ENCODE measurements around the gene DIAPH2.

The DIAPH2 gene

GRCh38 chrX:97310373-97310772 lies 625.7 kb downstream of the DIAPH2 start:
- TF ChIP-seq, protein P1, sequence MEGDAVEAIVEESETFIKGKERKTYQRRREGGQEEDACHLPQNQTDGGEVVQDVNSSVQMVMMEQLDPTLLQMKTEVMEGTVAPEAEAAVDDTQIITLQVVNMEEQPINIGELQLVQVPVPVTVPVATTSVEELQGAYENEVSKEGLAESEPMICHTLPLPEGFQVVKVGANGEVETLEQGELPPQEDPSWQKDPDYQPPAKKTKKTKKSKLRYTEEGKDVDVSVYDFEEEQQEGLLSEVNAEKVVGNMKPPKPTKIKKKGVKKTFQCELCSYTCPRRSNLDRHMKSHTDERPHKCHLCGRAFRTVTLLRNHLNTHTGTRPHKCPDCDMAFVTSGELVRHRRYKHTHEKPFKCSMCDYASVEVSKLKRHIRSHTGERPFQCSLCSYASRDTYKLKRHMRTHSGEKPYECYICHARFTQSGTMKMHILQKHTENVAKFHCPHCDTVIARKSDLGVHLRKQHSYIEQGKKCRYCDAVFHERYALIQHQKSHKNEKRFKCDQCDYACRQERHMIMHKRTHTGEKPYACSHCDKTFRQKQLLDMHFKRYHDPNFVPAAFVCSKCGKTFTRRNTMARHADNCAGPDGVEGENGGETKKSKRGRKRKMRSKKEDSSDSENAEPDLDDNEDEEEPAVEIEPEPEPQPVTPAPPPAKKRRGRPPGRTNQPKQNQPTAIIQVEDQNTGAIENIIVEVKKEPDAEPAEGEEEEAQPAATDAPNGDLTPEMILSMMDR (conservative IDR thresholded peaks at IDR 0.05; ENCODE audit: low read depth, low read length) = no peak
- DNase-seq (ENCODE audit: low read depth) = peak; percentile 22
- no peak overlapping the region for H3K4me3 ChIP-seq (ENCODE audit: low read length)

- no peak overlapping the region for H3K4me3 ChIP-seq (ENCODE audit: low read length)
- DNase-seq (ENCODE audit: low read depth) = no peak
- TF ChIP-seq, protein P1 (conservative IDR thresholded peaks at IDR 0.05; ENCODE audit: low read depth, low read length) = no peak
These were observed 626.6 kb downstream of the DIAPH2 start for GRCh38 chrX:97311066-97311778.

GRCh38 chrX:97314345-97314744 lies 629.7 kb downstream of the DIAPH2 start:
- H3K4me3 ChIP-seq (ENCODE audit: low read length) = no peak overlapping the region
- TF ChIP-seq, protein P1 (conservative IDR thresholded peaks at IDR 0.05; ENCODE audit: low read depth, low read length) = no peak
- DNase-seq (ENCODE audit: low read depth) = no peak

DNA sequence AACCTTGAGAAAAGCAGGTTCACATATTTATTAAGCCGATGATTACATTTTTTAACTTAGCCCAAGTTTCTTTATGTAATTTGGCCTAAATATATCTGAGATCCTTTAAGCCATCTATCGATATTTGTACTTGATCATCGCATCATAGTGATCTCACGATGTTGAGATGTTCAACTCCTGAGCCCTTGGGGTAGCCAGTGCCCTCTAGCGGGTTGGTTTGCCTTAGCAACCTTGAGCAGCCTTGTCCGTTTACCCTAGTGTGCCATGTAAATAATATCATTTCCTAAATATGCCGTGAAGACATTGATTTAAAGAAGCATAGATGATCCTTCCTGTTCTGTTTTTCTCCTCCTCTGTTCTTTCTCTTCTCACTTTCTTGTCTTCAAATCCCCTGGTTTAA lies 631.3 kb downstream of the DIAPH2 start:
- TF ChIP-seq, protein P1 (conservative IDR thresholded peaks at IDR 0.05; ENCODE audit: low read depth, low read length) = no peak
- no peak overlapping the region for H3K4me3 ChIP-seq (ENCODE audit: low read length)
- no peak for DNase-seq (ENCODE audit: low read depth)

GRCh38 chrX:97320305-97320704 lies 635.7 kb downstream of the DIAPH2 start:
- no peak for DNase-seq (ENCODE audit: low read depth)
- no peak overlapping the region for H3K4me3 ChIP-seq (ENCODE audit: low read length)
- TF ChIP-seq, protein P1 (conservative IDR thresholded peaks at IDR 0.05; ENCODE audit: low read depth, low read length) = no peak

DNA sequence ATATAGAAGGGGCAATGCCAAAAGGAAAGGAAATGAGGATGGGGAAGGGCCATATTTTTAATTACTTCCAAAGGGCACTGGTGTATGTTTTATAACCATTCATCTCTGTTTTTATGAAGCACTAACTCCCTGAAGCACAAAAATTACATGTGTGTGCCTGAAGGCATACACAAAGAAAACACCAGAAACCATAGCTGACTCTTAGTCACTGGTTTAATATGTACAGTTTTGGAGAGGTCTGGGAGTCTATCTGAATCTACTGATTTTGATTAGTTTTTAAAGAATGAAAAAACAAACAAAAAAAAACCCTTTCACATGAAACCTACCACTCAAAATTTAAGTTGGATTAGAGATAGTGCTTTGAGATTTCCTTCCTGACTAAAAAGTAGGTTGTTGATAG lies 637.8 kb downstream of the DIAPH2 start:
- TF ChIP-seq, protein P1 (conservative IDR thresholded peaks at IDR 0.05; ENCODE audit: low read depth, low read length) = no peak
- no peak overlapping the region for H3K4me3 ChIP-seq (ENCODE audit: low read length)
- DNase-seq (ENCODE audit: low read depth) = no peak

GRCh38 chrX:97326456-97326855 lies 641.8 kb downstream of the DIAPH2 start:
- TF ChIP-seq, protein P1 (conservative IDR thresholded peaks at IDR 0.05; ENCODE audit: low read depth, low read length) = no peak
- DNase-seq (ENCODE audit: low read depth) = no peak
- H3K4me3 ChIP-seq (ENCODE audit: low read length) = no peak overlapping the region

All from retinal pigment epithelial cell (primary cell).